Ramos (cell line): ENCODE results near the gene CDK4.
"Not testable (repeated sequence)": the region's sequence is repeated elsewhere in the genome, so short reads cannot be mapped to it uniquely, and the experiment has no call there.

Source experiments
- in situ Hi-C: fragments of 300-500 bp; cut with MboI; formaldehyde crosslinking; loops from one replicate; pipeline ENCODE4 v1.14.3; 2022; ENCODE audit warnings: low sequenced_read_pairs; ENCODE audit not compliant: unreplicated experiment

Gene CDK4

DNA sequence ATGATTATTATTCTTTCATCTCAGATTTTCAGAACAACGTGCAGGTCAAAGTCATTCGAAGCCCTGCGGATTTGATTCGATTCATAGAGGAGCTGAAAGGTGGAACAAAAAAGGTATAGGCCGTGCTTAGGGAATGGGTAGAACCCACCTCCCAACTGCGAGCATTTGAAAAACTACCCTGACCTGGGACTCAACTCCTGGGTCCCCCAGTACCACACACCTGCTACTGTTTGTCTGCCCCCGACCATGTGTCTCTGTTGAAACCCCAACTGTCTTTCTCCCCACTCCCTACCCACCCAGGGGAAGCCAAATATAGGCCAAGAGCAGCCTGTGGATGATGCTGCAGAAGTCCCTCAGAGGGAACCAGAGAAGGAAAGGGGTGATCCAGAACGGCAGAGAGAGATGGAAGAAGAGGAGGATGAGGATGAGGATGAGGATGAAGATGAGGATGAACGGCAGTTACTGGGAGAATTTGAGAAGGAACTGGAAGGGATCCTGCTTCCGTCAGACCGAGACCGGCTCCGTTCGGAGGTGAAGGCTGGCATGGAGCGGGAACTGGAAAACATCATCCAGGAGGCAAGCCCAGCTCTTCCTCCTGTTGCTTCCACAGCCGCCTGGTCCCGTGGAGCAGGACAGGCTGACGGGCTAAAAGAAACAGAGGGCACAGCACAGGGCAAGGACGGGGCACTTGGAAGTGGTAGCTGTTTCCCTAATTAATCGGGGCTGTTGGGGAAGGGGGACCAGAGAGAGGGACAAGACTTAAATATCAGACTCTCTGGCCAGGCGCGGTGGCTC is 34.1 kb downstream of the CDK4 start:
- in situ Hi-C loops = no loop called here

DNA sequence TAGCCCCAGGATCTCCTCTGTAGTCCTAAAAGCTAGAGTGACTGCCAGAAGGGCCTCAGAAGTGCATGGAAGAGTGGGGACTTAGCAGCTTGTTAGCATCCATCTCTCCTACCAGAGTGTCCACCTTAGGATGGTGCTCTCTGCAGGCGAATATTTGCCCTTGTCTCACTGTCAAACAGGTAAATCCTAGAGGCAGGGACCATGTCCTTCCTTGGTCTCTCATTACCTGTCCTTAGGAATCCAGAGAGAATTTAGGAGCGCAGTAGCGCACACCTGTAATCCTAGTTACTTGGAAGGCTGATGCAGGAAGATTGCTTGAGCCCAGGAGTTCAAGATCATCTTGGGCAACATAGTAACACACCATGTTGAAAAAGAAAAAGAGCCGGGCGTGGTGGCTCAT is 35.0 kb downstream of the CDK4 start:
- in situ Hi-C loops = no loop called here

GRCh38 chr12:57716305-57716704 is 35.8 kb downstream of the CDK4 start:
- in situ Hi-C loops = no loop called here

DNA sequence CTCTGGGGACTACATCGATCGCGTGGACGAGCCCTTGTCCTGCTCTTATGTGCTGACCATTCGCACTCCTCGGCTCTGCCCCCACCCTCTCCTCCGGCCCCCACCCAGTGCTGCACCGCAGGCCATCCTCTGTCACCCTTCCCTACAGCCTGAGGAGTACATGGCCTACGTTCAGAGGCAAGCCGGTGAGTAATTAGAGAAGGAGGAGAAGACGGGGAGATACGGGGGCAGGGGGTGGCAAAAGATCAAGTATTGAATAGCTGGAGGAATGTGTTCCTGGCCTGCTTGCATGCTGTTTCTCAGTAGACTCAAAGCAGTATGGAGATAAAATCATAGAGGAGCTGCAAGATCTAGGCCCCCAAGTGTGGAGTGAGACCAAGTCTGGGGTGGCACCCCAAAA is 36.3 kb downstream of the CDK4 start:
- in situ Hi-C loops = no loop called here

DNA sequence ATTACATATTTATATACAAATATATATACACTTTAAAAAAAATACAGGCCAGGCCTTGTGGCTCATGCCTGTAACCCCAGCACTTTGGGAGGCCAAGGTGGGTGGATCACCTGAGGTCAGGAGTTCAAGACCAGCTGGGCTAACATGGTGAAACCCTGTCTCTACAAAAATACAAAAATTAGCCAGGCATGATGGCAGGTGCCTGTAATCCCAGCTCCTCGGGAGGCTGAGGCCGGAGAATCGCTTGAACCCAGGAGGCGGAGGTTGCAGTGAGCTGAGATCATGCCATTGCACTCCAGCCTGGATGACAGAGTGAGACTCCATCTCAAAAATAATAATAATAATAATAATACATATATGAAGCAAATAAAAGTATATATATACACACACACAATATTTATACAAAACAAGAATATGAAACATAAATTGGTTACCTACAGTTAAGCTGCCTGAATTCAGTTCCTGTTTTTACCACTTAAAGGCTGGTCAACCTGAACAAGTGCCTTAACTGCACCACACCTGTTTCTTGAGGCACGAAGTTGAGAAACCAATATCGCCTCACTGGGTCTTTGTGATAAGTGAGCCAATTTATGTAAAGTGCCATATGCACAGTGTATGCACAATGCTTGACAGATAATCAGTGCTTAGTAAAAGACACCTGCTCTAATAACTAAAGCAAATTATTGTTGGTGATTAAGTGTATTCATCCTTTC is 36.9 kb downstream of the CDK4 start:
- in situ Hi-C loops = not testable (repeated sequence)

DNA sequence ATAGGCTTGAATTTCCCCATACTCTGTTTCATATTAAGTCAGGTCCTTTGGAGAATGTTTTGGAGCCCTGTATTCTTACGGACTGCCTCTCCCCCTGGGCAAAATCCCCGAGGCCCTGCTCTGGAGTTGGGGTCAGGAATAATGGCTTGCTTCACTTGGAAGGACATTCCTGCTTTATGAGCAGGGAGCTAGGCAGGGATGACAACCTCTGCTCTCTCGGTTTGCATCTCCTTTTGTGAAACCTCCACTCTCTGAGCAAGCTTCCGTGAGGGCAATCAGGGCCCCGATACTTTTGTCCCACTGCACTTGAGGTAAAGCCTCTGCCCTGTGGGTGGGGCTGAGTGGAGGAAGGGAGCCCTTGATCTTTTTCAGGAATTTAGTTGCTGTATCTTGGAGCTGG is 38.9 kb downstream of the CDK4 start:
- in situ Hi-C loops = no loop called here

- in situ Hi-C loops = no loop called here
Measured at GRCh38 chr12:57712701-57713100, 39.4 kb downstream of the CDK4 start.

DNA sequence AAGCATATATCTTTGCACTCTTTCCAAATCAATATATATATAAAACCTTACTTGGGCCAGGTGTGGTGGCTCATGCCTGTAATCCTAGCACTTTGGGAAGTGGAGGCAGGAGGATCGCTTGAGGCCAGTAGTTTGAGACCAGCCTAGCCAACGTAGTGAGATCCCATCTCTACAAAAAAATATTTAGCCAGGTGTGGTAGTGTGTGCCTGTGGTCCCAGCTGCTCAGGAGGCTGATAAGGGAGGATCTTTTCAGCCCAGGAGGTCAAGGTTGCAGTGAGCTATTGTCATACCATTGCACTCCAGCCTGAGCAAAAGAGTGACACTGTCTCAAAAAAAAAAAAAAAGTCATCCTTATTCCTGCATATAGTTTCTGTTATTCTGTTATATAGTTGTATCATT is 43.8 kb downstream of the CDK4 start:
- in situ Hi-C loops = no loop called here

DNA sequence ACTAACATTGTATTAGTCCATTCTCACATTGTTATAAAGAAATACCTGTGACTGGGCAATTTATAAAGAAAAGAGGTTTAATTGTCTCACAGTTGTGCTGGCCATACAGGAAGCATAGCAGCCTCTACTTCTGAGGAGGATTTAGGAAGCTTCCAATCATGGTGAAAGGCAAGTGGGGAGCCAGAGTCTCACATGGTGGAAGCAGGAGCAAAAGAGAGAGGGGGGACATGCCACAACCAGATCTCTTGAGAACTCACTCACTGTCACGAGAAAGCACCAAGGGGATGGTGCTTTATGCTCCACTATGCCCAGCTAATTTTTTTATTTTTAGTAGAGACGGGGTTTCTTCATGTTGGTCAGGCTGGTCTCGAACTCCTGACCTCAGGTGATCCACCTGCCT is 44.9 kb downstream of the CDK4 start:
- in situ Hi-C loops = no loop called here

DNA sequence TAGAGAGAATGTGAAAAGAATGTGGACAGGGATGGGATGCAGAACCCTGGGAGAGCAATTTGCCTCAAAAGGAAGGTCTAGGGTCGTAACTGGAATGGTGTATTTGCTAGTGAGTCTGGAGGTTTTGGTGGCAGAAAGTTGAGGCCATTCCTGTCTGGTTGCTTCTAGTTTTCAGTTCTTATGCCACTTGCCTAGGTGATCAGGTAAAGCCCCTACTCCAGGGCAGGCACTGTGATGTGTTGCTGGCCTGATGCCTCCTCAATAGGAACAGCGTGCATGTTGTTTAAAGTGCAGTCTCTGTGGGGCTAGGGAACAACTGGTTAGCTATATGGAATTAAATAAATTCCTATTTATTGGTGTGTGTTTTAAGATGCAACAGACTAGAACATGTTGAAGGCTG is 51.8 kb downstream of the CDK4 start:
- in situ Hi-C loops = no loop called here

- in situ Hi-C loops = no loop called here
Measured at GRCh38 chr12:57698414-57698813, 53.7 kb downstream of the CDK4 start.
